Measurements from ENCODE around the gene CTNNA2.

CTNNA2 gene

GRCh38 chr2:80246534-80246933, 733.7 kb downstream of the CTNNA2 start:
- DNase-seq = no peak

GRCh38 chr2:80247339-80247738, 734.5 kb downstream of the CTNNA2 start:
- no peak for DNase-seq

GRCh38 chr2:80248146-80248545, 735.3 kb downstream of the CTNNA2 start:
- no peak for DNase-seq

GRCh38 chr2:80252294-80252986, 739.6 kb downstream of the CTNNA2 start:
- no peak for DNase-seq

DNA sequence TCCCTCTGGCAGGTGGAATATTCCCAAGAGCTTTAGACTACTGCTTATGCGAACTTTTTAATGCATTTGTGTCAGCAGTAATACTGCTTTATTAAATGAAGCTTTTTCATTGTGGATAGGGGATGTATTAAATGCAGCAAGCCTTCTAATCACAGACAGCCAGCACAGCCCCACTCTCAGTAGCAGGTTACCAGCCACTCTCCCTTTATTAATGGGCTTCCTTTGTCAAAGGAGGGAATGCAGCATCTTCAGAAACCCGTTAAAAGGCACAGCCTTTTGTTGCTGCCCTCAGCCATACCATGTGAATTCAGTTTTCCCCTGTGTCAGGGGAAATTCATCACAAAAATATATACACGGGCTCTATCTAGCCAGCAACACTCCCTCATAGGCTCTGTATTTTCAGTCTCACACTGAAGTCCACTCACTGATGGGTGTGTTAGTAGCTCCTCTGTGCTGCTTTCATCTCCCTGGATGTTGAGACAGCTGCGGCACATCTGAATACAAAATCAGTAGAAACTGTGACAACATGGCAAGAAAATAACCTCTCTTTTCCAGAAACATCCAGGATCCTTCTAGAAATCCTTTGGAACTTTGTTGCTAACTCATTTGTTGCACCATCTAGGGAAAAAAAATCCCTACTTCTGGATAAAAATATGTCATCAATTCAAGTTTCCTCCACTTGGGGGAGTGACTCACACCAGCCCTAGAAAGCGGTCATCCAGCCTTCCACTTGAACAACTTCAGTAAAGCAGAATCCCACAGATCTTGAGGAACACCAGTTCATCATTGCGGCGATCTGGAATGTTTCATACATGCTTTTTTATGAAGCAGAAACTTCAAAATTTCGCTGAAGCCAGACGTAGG, 743.3 kb downstream of the CTNNA2 start:
- no peak for DNase-seq

- DNase-seq = no peak
Observed at GRCh38 chr2:80256782-80257167, 743.9 kb downstream of the CTNNA2 start.

GRCh38 chr2:80257450-80257849, 744.6 kb downstream of the CTNNA2 start:
- DNase-seq = no peak

DNA sequence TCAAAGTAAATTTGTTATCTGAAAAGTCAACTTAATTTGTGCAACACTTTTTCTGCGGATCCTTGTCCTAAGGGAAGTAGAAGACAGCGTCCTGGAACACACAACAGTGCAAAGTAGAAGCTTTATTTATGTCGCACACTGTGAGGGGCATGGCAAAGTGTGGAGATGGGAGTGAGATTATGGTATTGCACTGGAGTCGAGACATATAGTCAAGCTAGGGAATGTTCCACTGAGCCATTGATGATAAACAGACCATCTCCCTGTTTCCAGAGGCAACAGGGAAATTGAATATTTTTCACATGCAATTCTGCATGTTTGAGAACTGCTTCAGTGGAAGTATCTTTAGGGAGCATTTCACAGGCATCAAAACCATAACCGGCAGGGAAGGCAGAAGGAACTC, 745.5 kb downstream of the CTNNA2 start:
- no peak for DNase-seq

GRCh38 chr2:80258793-80259192, 745.9 kb downstream of the CTNNA2 start:
- no peak for DNase-seq

- no peak for DNase-seq
Observed at GRCh38 chr2:80259292-80259691, 746.4 kb downstream of the CTNNA2 start.

DNA sequence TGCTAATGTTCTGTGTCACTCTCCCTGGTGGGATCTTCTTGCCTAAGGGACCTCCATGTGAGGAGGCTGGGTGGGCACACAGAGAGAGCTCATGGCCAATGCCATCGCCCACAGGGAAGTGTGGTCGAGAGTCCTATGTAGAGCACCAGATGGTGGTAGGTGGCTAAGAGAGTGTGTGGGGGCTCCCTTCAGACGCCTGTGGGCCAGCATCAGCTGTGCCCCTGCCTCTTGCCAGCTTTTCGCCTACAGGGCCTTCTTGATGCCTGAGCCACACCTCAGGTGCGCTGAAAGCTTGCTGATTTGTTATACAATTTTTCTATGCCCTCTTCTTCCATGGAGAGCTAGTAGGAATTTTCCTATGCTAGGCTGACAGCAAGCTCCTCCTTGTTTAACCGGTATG, 753.4 kb downstream of the CTNNA2 start:
- DNase-seq = no peak

GRCh38 chr2:80269806-80270205, 757.0 kb downstream of the CTNNA2 start:
- DNase-seq = peak; percentile 19

DNA sequence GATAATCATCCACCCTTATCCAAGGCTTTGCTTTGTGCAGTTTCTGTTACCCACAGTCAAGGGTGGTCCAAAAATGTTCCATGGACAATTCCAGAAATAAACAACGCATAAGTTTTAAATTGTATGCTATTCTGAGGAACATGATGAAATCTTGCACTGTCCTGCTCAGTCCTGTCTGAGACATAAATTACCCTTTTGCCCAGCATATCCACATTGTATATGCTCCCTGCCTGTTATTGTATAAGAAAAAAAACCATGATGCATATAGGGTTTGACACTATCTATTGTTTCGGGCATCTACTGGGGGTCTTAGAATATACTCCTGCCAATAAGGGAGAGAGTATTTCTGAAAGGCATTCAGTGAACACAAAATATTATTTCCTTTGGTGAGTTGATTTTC, 767.7 kb downstream of the CTNNA2 start:
- no peak for DNase-seq

- DNase-seq = no peak
Observed at GRCh38 chr2:80281049-80281448, 768.2 kb downstream of the CTNNA2 start.

DNA sequence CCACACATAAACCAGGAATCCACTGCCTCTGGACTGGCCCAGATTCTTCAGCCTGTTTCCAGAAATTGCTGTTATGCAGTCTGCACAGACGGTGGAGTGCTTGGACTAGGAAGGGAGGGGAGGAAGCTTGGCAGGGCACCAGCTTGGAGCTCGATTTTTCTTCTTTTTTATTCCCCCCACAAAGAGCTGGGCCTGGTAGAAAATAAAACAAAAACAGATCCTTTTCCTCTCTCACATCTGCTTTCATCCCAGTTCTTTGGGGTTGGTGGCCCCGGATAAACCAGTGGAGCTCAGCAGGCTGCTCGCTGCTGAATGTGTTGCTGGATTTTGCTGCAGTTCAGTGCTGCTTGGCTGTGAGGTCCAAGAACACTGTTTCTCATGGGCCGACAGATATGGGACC, 775.7 kb downstream of the CTNNA2 start:
- no peak for DNase-seq

GRCh38 chr2:80291656-80292055, 778.8 kb downstream of the CTNNA2 start:
- DNase-seq = no peak

- DNase-seq = no peak
Observed at GRCh38 chr2:80292474-80292873, 779.6 kb downstream of the CTNNA2 start.

- no peak for DNase-seq
Observed at GRCh38 chr2:80293039-80293438, 780.2 kb downstream of the CTNNA2 start.

DNA sequence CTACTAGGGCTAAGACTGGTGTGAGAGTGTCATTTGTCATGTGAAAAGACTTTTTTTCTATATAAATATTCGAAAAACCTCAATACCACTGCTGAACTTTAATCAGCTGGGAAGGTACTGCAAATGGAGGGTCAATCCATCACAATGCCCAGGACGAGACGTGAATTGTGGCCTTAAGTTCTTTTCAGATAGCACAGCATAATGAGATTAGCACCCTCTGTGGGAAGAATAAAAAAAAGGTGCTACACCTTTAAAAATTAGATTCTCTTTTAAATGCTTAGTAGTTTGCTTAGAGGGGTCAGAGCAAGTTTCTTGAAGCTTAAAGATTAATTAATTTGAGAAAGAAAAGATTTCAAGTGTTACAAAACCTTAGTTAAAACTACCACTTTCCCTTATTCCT, 786.1 kb downstream of the CTNNA2 start:
- DNase-seq = no peak

DNA sequence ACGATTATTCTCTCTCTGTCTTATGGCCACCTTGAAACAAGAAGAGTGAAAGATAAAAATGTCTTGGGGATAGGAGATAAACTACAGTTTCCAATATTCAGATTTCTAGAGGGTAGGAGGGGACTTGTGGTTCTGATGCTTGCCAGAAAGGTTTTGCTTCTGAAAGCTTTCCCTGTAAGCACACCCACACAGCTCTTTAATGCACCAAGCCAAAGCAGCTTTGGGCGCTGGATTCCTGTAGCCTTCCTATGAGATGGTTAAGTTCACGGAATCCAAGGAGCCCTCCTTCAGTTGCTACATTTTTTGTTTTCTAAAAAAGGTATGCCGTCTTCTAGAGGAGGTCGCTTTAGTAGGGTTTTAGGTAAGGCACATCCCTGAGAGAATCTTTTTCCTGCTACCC, 786.8 kb downstream of the CTNNA2 start:
- DNase-seq = no peak

DNA sequence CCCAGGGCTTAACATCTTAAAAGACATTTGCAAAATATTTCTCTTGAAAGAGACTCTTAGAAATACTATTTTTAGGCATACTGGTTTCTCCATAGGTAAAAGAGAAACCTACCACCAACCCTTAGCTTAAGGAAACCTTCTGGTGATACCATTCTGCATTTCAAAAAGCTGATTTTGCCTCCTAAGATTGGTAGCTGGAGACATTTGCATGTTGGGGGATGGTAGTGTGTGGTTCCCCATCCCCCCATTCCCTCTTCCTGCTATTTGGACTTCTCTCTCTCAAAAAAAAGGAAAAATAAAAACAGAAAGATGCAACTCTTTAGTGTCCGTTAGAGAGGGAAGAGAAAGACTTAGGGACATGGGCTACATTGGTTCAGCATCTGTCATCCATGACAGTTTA, 787.5 kb downstream of the CTNNA2 start:
- no peak for DNase-seq

- no peak for DNase-seq
Observed at GRCh38 chr2:80300954-80301353, 788.1 kb downstream of the CTNNA2 start.

DNA sequence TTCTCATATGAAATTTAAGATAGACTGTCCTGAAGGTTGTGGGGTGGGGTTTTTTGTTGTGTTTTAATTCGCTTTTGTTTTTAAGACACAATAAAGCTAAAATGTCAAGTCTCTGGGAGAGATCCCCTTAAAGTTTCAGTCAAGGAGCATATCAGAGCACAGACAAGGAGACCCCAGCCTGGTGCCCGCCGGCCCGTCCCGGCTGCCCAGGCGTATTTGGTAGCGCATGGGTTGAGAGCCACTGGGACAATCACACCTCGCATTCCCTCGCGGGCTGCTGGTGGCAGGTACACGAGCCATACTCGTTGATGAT, 789.1 kb downstream of the CTNNA2 start:
- no peak for DNase-seq

- no peak for DNase-seq
Observed at GRCh38 chr2:80302314-80303005, 789.6 kb downstream of the CTNNA2 start.
